Transverse colon (tissue), 4 donors: Measurements from ENCODE around the gene TIRAP. TPM values are rescaled to one million over a fixed set of nuclear protein-coding genes. Genes with fewer than 3 reads are reported as not detected.

Experiments used
- DNase-seq: peaks from one replicate; pipeline ENCODE4 v3.0.0-alpha.2; 2019
- H3K27ac ChIP-seq, 4 donors: fragments of 200-600 bp; sonication (generic); 2 replicates each; pipeline ENCODE4 v1.5.1; 2016 to 2018; ENCODE audit warnings: inconsistent platforms in 4 of 4
- H3K27me3 ChIP-seq: fragments of 200-600 bp; sonication (generic); 2 replicates; pipeline ENCODE4 v1.5.1; 2017; ENCODE audit warnings: inconsistent platforms
- H3K36me3 ChIP-seq, 4 donors: fragments of 200-600 bp; sonication (generic); 2 replicates each; pipeline ENCODE4 v1.5.1; 2017 to 2019; ENCODE audit warnings: inconsistent platforms in 4 of 4
- H3K4me1 ChIP-seq, 4 donors: fragments of 200-600 bp; sonication (generic); 2 replicates each; pipeline ENCODE4 v1.5.1; 2017 to 2020; ENCODE audit warnings: inconsistent platforms in 4 of 4
- H3K4me3 ChIP-seq, 4 donors: fragments of 200-600 bp; sonication (generic); 1 replicate in 1 of 4; 2 replicates in 3 of 4; pipeline versions ENCODE4 v1.5.1 to v1.6.1; 2017 to 2019; ENCODE audit warnings: inconsistent platforms in 4 of 4
- H3K9me3 ChIP-seq, 2 donors: fragments of 200-600 bp; sonication (generic); 2 replicates each; pipeline ENCODE4 v1.5.1; 2017 to 2019; ENCODE audit warnings: inconsistent platforms in 2 of 2
- EP300 ChIP-seq: sonication (generic); formaldehyde crosslinking; IDR thresholded peaks from one replicate; pipeline ENCODE4 v1.6.1; 2017; ENCODE audit warnings: antibody characterized with exemption, low read depth
- POLR2A ChIP-seq: fragments of 450-650 bp; IDR thresholded peaks from one replicate; pipeline ENCODE4 v1.6.1; 2016; ENCODE audit warnings: antibody characterized with exemption, mild to moderate bottlenecking, moderate library complexity
- POLR2AphosphoS5 ChIP-seq, 3 donors: sonication (generic); formaldehyde crosslinking; IDR thresholded peaks; one replicate each; pipeline ENCODE4 v1.6.1; 2016; ENCODE audit warnings: antibody characterized with exemption in 3 of 3
- WGBS, 2 donors: methylation state at CpG; one replicate each; pipeline ENCODE4 v1.1.5; 2018; ENCODE audit warnings: low coverage in 1 of 2; 5-methylcytosine and 5-hydroxymethylcytosine counted together
- in situ Hi-C, 4 donors: fragments of 200-750 bp; cut with MboI; loops; one replicate each; pipeline versions ENCODE4 v1.15.0 to v1.15.1; 2017; ENCODE audit warnings: low sequenced_read_pairs in 3 of 4, low pct_ligation_motif_present in 1 of 4, low pct_unique_long_range_greater_than_20kb in 1 of 4
- intact Hi-C: fragments of 100-400 bp; cut with DNase I; formaldehyde crosslinking; loops from one replicate; pipeline ENCODE4 v1.15.1; 2023; ENCODE audit warnings: low total_unique reads
- total RNA-seq, 4 donors: library from RNA; depleted of rRNA; stranded (reverse); fragments of >200 nt; gene quantifications; one replicate each; pipeline ENCODE4 v1.1.0, GENCODE V29; 2016
- TF ChIP-seq, protein P1 (sequence below), 5 experiments: fragments of 200-600 bp in 3 of 5; fragments of 450-650 bp in 2 of 5; sonication (generic) in 3 of 5; IDR thresholded peaks; 1 replicate in 2 of 5; 2 replicates in 3 of 5; pipeline ENCODE4 v1.5.1; 2016 to 2017; ENCODE audit warnings: antibody characterized with exemption in 5 of 5, inconsistent platforms in 3 of 5, mild to moderate bottlenecking in 2 of 5, moderate library complexity in 1 of 5

TIRAP gene
- total RNA-seq, 4 donors from 2014 or later = 5.8 to 38.9 (median 20.3) TPM

DNA sequence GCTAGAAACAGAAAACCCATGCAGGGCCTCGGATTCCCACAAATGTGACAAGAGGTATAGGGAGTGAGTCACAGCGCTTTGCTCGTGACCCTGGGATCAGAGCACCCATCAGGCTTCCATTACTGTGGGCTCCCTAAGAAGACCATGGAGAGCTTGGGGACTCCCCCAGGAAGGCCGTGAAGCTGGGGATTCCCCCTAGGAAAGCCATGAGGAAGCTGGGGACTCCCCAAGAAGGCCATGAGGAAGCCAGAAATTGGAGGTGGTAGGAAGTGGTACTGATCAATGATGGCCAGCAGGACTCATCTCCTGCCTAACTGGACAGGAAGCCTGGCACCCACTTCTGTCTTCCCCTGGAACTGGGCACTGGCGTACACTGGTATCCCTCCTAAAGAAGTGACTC lies 10.8 kb downstream of the TIRAP start:
- no peak for DNase-seq
- H3K27ac ChIP-seq = no peak overlapping the region
- TF ChIP-seq POLR2AphosphoS5 (IDR thresholded peaks at IDR 0.05) (no peak), POLR2A (no peak), EP300 (no peak)
- TF ChIP-seq, protein P1, sequence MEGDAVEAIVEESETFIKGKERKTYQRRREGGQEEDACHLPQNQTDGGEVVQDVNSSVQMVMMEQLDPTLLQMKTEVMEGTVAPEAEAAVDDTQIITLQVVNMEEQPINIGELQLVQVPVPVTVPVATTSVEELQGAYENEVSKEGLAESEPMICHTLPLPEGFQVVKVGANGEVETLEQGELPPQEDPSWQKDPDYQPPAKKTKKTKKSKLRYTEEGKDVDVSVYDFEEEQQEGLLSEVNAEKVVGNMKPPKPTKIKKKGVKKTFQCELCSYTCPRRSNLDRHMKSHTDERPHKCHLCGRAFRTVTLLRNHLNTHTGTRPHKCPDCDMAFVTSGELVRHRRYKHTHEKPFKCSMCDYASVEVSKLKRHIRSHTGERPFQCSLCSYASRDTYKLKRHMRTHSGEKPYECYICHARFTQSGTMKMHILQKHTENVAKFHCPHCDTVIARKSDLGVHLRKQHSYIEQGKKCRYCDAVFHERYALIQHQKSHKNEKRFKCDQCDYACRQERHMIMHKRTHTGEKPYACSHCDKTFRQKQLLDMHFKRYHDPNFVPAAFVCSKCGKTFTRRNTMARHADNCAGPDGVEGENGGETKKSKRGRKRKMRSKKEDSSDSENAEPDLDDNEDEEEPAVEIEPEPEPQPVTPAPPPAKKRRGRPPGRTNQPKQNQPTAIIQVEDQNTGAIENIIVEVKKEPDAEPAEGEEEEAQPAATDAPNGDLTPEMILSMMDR (IDR thresholded peaks at IDR 0.05) = no peak
- in situ Hi-C loops (no loop called here), intact Hi-C loops (no loop called here)
- no peaks in the 10 kb centered on the region for H3K9me3 ChIP-seq
- no peaks in the 10 kb centered on the region for H3K4me1 ChIP-seq
- no peak overlapping the region for H3K4me3 ChIP-seq
- 82 to 88% methylated on average over 4 to 5 of the region's 5 CpGs for WGBS, 2 donors
- no peaks in the 10 kb centered on the region for H3K27me3 ChIP-seq
- peaks cover 0 to 29% (median 11%) of the 10 kb centered on the region in 4 donors for H3K36me3 ChIP-seq

- Histone ChIP-seq H3K4me3 (no peak overlapping the region), H3K9me3 (no peaks in the 10 kb centered on the region), H3K27ac (no peak overlapping the region), H3K36me3 (peaks cover 0 to 22% (median 7%) of the 10 kb centered on the region in 4 donors), H3K4me1 (no peaks in the 10 kb centered on the region), H3K27me3 (no peaks in the 10 kb centered on the region)
- DNase-seq = no peak
- intact Hi-C loops = no loop called here
- in situ Hi-C loops = no loop called here
- 78 to 79% methylated on average over 2 of the region's 2 CpGs for WGBS, 2 donors
- TF ChIP-seq EP300 = no peak
- TF ChIP-seq, protein P1 (IDR thresholded peaks at IDR 0.05) = no peak
Observed at GRCh38 chr11:126297004-126297403, 14.1 kb downstream of the TIRAP start.

- intact Hi-C loops = no loop called here
- TF ChIP-seq POLR2A (peak; percentile 82), EP300 (no peak), POLR2AphosphoS5 (IDR thresholded peaks at IDR 0.05) (peak; percentile 50 to 88 (median 84))
- TF ChIP-seq, protein P1 (IDR thresholded peaks at IDR 0.05) = no peak
Observed at GRCh38 chr11:126303623-126304456, 20.9 kb downstream of the TIRAP start, which contains the start of gene DCPS. Gene DCPS, plus strand, starts transcription at chr11:126304060. Its CDS starts 21 bp downstream, at chr11:126304081.

DNA sequence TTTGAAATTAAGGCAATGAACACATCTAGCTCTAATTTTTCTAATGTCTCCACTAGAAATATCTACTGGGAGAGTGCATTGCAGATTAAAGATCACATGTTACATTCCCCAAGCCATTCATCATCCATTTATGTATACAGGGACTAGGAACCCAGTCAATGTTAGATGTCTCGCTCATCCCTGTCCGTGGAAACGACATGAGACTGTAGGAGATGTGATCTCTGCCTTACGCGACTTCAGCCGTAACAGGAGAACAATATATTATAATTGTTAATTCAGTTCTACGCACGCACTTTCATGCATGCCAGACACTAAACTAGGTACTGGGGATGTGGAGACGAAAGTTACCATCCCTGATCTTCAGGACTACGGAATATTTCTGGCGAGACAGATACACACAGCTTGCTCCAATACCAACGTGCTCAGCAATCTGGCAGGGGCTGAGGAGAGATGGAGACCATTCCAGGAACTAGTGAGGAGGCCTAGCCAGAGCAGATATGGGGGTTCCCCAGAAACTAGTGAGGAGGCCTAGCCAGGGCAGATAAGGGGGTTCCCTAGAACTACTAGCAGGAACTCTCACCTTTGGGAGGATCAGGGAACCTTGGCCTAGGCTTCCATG lies 21.7 kb downstream of the TIRAP start:
- H3K4me3 ChIP-seq = peak overlapping the region; percentile 32 to 68 (median 50)
- intact Hi-C loops (no loop called here), in situ Hi-C loops (loop anchor here in 2 of 4 donors (25.0 kb wide), 2 partner anchors 108 to 183 kb away; no protein-coding TSS in a partner anchor)
- peak overlapping the region; percentile 85 to 93 (median 88) for H3K27ac ChIP-seq
- TF ChIP-seq POLR2A = no peak
- TF ChIP-seq, protein P1 (IDR thresholded peaks at IDR 0.05) = no peak
- no peak for TF ChIP-seq EP300
- TF ChIP-seq POLR2AphosphoS5 (IDR thresholded peaks at IDR 0.05) = no peak
- H3K27me3 ChIP-seq = no peaks in the 10 kb centered on the region
- no peaks in the 10 kb centered on the region for H3K9me3 ChIP-seq
- 40 to 69% methylated on average over 8 to 12 of the region's 12 CpGs for whole genome bisulfite sequencing, 2 donors
- no peaks in the 10 kb centered on the region for H3K36me3 ChIP-seq
- H3K4me1 ChIP-seq = peaks cover 4 to 21% (median 11%) of the 10 kb centered on the region in 4 donors
- no peak for DNase-seq

More at GRCh38 chr11:126303623-126304456, 20.9 kb downstream of the TIRAP start, which contains the start of gene DCPS:
- in situ Hi-C loops = loop anchor here in 2 of 4 donors (25.0 kb wide), 2 partner anchors 108 to 183 kb away; no protein-coding TSS in a partner anchor
- Histone ChIP-seq H3K36me3 (no peaks in the 10 kb centered on the region), H3K27ac (peak within 1 kb of the TSS; percentile 85 to 93 (median 88)), H3K4me3 (peak within 1 kb of the TSS; percentile 32 to 68 (median 50)), H3K9me3 (no peaks in the 10 kb centered on the region), H3K27me3 (no peaks in the 10 kb centered on the region), H3K4me1 (peaks cover 4 to 21% (median 11%) of the 10 kb centered on the region in 4 donors)
- peak; percentile 92 for DNase-seq
- 5 to 19% methylated on average over 9 to 59 of the region's 61 CpGs for WGBS, 2 donors
